Immature natural killer cell (primary cell): ENCODE measurements around the gene SEPTIN12. TPM values are rescaled to one million over a fixed set of nuclear protein-coding genes. Genes with fewer than 3 reads are reported as not detected.
A peak's percentile ranks its signal among the peaks of the same experiment; 100 is the strongest.
"Not testable (repeated sequence)": the region's sequence is repeated elsewhere in the genome, so short reads cannot be mapped to it uniquely, and the experiment has no call there.

Source experiments
- DNase-seq, 3 donors: peaks; one replicate each; pipeline ENCODE4 v3.0.0; 2022; ENCODE audit warnings: mixed read lengths in 1 of 3
- H3K27ac Mint-ChIP-seq, 6 donors: one replicate each; pipeline ENCODE4 v1.8.0; 2020; ENCODE audit warnings: mixed read lengths in 6 of 6, mild to moderate bottlenecking in 5 of 6, inconsistent platforms in 4 of 6, moderate library complexity in 3 of 6
- H3K27me3 Mint-ChIP-seq, 3 donors: one replicate each; pipeline ENCODE4 v1.8.0; 2020 to 2021; ENCODE audit warnings: low read depth in 3 of 3, mild to moderate bottlenecking in 3 of 3, mixed read lengths in 3 of 3, moderate library complexity in 3 of 3, inconsistent platforms in 1 of 3
- H3K36me3 Mint-ChIP-seq, 3 donors: one replicate each; pipeline ENCODE4 v1.8.0; 2020; ENCODE audit warnings: mixed read lengths in 3 of 3, inconsistent platforms in 2 of 3, mild to moderate bottlenecking in 2 of 3
- H3K4me1 Mint-ChIP-seq, 2 donors: one replicate each; pipeline ENCODE4 v1.8.0; 2020; ENCODE audit warnings: inconsistent platforms in 2 of 2, mild to moderate bottlenecking in 2 of 2, mixed read lengths in 2 of 2, moderate library complexity in 1 of 2
- H3K4me3 Mint-ChIP-seq, 5 donors: one replicate each; pipeline ENCODE4 v1.8.0; 2020; ENCODE audit warnings: mild to moderate bottlenecking in 5 of 5, mixed read lengths in 5 of 5, inconsistent platforms in 3 of 5, moderate library complexity in 3 of 5
- H3K9me3 Mint-ChIP-seq, 6 donors: one replicate each; pipeline ENCODE4 v1.8.0; 2020; ENCODE audit warnings: mild to moderate bottlenecking in 6 of 6, mixed read lengths in 6 of 6, inconsistent platforms in 4 of 6, moderate library complexity in 3 of 6
- polyA plus RNA-seq, 3 donors: library from polyadenylated mRNA; unstranded; fragments of 300-500 nt; fragmentation: Illumina TruSeq; gene quantifications; one replicate each; pipeline ENCODE4 v1.2.3, GENCODE V29; 2021

The SEPTIN12 gene
- polyA plus RNA-seq, 3 donors from 2014 or later = not detected

DNA sequence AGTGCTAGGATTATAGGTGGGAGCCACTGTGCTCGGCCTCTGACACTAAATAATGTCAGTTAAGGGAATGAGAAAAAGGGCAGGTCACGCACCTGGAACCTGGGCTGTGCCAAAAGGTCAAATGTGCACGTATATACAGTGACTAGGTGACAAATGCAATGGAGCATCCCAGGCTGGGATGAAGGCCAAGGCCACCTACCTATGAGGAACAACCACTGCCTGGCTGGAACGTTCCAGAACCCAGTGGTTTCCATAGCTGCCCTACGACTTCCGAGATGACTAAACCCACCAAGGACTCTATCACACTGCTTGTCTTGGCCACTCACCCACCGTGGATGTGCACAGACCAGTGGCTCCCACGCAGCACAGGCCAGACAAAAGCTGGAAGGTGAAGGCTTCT, 37.2 kb downstream of the SEPTIN12 start:
- DNase-seq = no peak
- Mint-ChIP-seq H3K27me3 (peaks cover 0 to 1% (median 0%) of the 10 kb centered on the region in 3 donors), H3K36me3 (peaks cover 8 to 17% (median 14%) of the 10 kb centered on the region in 3 donors), H3K4me1 (peaks cover 9 to 14% of the 10 kb centered on the region in 2 donors), H3K27ac (no peak overlapping the region), H3K9me3 (peaks cover 0 to 2% (median 0%) of the 10 kb centered on the region in 6 donors), H3K4me3 (no peak overlapping the region)

GRCh38 chr16:4749700-4750257, 38.4 kb downstream of the SEPTIN12 start:
- DNase-seq = no peak
- Mint-ChIP-seq H3K9me3 (no peaks in the 10 kb centered on the region), H3K27ac (no peak overlapping the region), H3K4me1 (peaks cover 9 to 11% of the 10 kb centered on the region in 2 donors), H3K27me3 (peaks cover 0 to 2% (median 1%) of the 10 kb centered on the region in 3 donors), H3K4me3 (no peak overlapping the region), H3K36me3 (peaks cover 3 to 9% (median 6%) of the 10 kb centered on the region in 3 donors)

DNA sequence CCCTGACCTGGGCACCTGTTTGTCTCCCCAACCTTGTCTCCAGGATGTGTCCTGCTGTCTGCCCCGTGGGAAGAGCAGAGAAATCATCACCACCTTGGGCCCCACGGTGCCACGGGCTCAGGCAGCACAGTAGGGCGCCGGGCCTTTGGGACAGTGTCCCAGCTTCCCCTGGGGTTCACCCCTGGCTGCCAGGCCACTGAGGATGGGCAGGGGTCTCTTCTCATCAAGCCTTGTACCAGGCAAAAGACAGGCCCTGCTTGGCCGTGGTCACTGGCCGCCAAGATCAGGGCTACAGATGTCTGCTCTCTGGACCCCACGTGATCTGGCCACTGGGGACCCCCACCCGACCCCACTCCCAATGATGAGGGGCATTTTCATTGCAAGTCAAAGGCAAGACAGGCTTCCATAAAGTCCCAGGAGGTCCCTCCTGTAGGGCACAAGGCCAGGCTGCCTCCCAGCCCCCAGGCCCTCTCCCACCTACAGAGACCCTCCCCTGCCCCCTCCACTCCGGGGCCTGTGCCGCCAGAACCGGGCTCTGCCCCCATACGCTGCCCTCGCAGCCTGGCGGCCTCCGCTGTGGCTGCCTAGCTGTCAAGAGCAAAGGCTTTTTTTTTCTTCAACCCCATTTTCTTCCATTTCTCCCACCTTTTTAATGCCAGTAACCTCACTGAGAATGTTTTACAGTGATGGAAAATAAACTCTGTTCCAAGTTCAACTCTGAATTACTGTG, 39.3 kb downstream of the SEPTIN12 start:
- H3K4me3 Mint-ChIP-seq = no peak overlapping the region
- peaks cover 3 to 6% (median 4%) of the 10 kb centered on the region in 3 donors for H3K36me3 Mint-ChIP-seq
- H3K4me1 Mint-ChIP-seq = peaks cover 9 to 11% of the 10 kb centered on the region in 2 donors
- peak overlapping the region in 1 of 6 donors; percentile 70 for H3K27ac Mint-ChIP-seq
- H3K27me3 Mint-ChIP-seq = peaks cover 0 to 2% (median 1%) of the 10 kb centered on the region in 3 donors
- no peak for DNase-seq
- no peaks in the 10 kb centered on the region for H3K9me3 Mint-ChIP-seq

DNA sequence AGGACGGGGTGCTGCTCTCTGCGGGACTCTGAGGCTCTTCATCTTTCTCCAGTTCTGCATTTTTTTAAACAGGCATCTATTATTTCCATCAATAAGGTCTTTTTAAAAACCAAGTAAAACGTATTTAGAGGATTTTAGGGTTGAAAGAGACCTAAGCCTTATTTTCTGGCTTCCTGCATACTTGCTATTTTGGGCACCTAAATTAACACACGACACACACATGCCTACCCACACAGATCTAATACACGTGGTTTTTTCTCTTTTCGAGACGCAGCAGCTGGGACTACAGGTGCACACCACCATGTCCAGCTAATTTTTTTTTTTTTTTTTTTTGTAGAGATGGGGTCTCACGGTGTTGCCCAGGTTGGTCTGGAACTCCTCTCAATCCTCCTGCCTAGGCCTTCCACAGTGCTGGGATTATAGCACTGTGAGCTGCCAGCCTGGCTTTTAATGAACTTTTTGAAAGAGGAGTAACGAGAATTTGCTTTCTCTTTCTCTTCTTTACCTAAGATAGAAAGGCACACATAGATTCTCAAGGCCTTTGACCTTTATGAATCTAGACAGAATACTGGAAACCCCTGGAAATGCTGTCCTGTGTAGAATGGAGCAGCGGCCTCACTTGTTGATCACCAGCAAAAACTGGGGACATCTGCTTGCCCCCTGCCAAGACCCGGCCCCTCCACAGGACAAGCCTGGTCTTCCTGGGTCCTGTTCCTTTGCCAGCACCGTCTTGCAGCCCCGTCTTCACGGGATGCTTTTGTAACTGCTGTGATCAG, 40.1 kb downstream of the SEPTIN12 start:
- Mint-ChIP-seq H3K9me3 (no peaks in the 10 kb centered on the region), H3K27me3 (peaks cover 0 to 4% (median 1%) of the 10 kb centered on the region in 3 donors), H3K27ac (peak overlapping the region; percentile 23 to 72 (median 59)), H3K36me3 (peaks cover under 1 to 4% (median 3%) of the 10 kb centered on the region in 3 donors), H3K4me1 (peaks cover 9 to 11% of the 10 kb centered on the region in 2 donors), H3K4me3 (peak overlapping the region in 2 of 5 donors; percentile 27 to 47)
- no peak for DNase-seq

GRCh38 chr16:4746991-4747574, 41.1 kb downstream of the SEPTIN12 start:
- H3K27me3 Mint-ChIP-seq = peaks cover 0 to 4% (median 1%) of the 10 kb centered on the region in 3 donors
- peaks cover 9 to 11% of the 10 kb centered on the region in 2 donors for H3K4me1 Mint-ChIP-seq
- H3K27ac Mint-ChIP-seq = no peak overlapping the region
- no peak overlapping the region for H3K4me3 Mint-ChIP-seq
- no peaks in the 10 kb centered on the region for H3K9me3 Mint-ChIP-seq
- DNase-seq = no peak
- peaks cover 0 to 3% (median 3%) of the 10 kb centered on the region in 3 donors for H3K36me3 Mint-ChIP-seq

DNA sequence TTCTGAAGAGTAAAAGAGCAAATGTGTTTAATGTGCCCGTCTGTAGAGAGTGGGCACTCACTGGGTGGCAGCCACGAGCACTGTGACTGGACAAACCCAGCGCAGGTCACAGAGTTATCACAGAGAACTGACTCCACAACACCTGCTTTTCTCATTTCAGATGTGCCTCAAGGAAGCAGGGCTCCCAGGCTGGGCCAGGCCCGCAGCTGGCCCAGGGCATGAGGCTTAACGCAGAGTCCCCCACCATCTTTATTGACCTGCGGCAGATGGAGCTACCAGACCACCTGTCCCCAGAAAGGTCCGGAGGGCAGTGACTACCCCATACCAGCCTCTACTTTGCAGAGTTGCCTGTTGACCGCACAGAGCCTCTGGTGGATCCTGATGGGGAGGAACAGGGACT, 41.9 kb downstream of the SEPTIN12 start:
- Mint-ChIP-seq H3K27ac (peak overlapping the region in 1 of 6 donors; percentile 7), H3K9me3 (no peaks in the 10 kb centered on the region), H3K4me3 (no peak overlapping the region), H3K27me3 (peaks cover 0 to 4% (median 1%) of the 10 kb centered on the region in 3 donors), H3K4me1 (peaks cover 9 to 11% of the 10 kb centered on the region in 2 donors), H3K36me3 (peaks cover 0 to 3% (median 0%) of the 10 kb centered on the region in 3 donors)
- DNase-seq = no peak

DNA sequence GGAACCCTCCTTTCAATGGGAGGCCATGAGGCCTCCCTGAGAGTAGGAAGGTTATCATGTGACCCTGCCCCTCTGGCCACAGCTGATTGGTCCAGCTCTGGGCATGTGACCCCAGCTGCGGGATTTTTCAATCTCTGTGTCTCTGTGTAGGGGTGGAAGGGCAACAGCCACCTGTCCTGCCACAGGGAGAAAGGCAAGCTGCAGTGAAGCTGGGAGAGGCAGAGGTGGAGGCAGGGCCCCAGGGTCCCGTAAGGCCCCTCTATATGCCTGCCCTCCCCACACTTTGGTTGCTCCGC, 42.9 kb downstream of the SEPTIN12 start:
- no peak for DNase-seq
- Mint-ChIP-seq H3K4me3 (no peak overlapping the region), H3K27me3 (peaks cover 0 to 4% (median 0%) of the 10 kb centered on the region in 3 donors), H3K9me3 (no peaks in the 10 kb centered on the region), H3K4me1 (peaks cover 9 to 11% of the 10 kb centered on the region in 2 donors), H3K27ac (no peak overlapping the region), H3K36me3 (no peaks in the 10 kb centered on the region)

DNA sequence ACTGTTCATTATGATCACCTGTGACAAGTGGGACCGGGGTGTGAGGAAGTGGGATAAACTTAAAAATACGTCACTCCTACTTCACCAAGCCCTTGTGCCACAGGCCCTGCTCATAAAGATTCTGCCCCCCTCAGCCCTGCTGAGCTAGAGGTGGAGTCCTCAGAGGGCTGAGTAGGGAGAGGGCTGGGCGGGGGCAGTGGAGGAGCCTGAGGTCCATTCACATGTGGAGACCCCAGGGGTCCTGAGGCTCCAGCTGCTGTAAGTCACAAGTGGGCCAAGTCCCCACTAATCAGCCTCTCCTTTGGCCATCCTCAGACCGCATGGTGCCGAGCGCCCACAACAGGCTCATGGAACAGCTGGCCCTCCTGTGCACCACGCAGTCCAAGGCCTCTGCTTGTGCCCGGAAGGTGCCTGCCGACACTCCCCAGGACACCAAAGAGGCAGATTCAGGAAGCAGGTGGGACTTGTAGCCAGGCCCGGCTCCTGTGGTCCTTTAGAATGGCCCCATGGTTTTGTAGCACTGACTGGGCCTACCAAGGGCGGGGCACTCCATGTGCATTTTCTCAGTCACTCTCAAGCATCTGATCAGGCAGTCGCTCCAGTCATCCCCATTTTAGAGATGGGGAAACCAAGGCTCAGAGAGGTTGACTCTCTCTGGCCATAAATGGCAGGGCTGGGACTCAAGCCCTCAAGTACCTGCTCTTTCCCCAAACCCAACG, 43.4 kb downstream of the SEPTIN12 start:
- no peaks in the 10 kb centered on the region for H3K36me3 Mint-ChIP-seq
- H3K27ac Mint-ChIP-seq = no peak overlapping the region
- H3K4me1 Mint-ChIP-seq = peaks cover 9 to 11% of the 10 kb centered on the region in 2 donors
- peaks cover 0 to 4% (median 0%) of the 10 kb centered on the region in 3 donors for H3K27me3 Mint-ChIP-seq
- no peak for DNase-seq
- H3K9me3 Mint-ChIP-seq = no peaks in the 10 kb centered on the region
- H3K4me3 Mint-ChIP-seq = no peak overlapping the region

- Mint-ChIP-seq H3K27me3 (peaks cover 0 to 4% (median 2%) of the 10 kb centered on the region in 3 donors), H3K36me3 (no peaks in the 10 kb centered on the region), H3K9me3 (no peaks in the 10 kb centered on the region), H3K4me1 (peaks cover 7 to 9% of the 10 kb centered on the region in 2 donors), H3K27ac (no peak overlapping the region), H3K4me3 (peak overlapping the region in 1 of 5 donors; percentile 26)
- no peak for DNase-seq
Measured at GRCh38 chr16:4743226-4743878, 44.8 kb downstream of the SEPTIN12 start.

GRCh38 chr16:4738370-4738769, 49.8 kb downstream of the SEPTIN12 start:
- Mint-ChIP-seq H3K4me1 (peaks cover 15% of the 10 kb centered on the region in 2 donors), H3K27me3 (peaks cover 2 to 11% (median 9%) of the 10 kb centered on the region in 3 donors)
- DNase-seq, H3K4me3 Mint-ChIP-seq, H3K27ac Mint-ChIP-seq, H3K36me3 Mint-ChIP-seq, H3K9me3 Mint-ChIP-seq: not testable (repeated sequence)

DNA sequence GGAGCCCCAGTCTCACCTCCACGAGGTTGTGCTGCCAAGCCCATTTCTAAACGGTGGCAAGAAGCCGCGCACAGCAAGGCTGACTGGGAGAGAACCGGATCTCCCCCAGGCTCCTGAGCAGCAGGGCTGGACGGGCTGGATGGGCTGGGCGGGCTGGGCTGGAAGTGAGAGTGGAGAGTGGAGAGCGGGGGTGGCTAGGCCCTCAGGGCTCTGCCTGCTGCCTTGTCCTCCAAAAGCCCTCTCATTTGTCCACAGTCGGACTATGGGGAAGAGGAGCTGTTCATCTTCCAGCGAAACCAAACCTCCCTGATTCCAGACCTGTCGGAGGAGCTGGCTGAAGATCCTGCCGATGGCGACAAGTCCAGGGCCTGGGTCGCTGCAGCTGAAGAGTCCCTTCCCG, 50.6 kb downstream of the SEPTIN12 start:
- Mint-ChIP-seq H3K4me1 (peaks cover 21 to 23% of the 10 kb centered on the region in 2 donors), H3K27ac (no peak overlapping the region), H3K9me3 (no peaks in the 10 kb centered on the region), H3K4me3 (no peak overlapping the region), H3K27me3 (peaks cover 5 to 13% (median 10%) of the 10 kb centered on the region in 3 donors), H3K36me3 (no peaks in the 10 kb centered on the region)
- no peak for DNase-seq

DNA sequence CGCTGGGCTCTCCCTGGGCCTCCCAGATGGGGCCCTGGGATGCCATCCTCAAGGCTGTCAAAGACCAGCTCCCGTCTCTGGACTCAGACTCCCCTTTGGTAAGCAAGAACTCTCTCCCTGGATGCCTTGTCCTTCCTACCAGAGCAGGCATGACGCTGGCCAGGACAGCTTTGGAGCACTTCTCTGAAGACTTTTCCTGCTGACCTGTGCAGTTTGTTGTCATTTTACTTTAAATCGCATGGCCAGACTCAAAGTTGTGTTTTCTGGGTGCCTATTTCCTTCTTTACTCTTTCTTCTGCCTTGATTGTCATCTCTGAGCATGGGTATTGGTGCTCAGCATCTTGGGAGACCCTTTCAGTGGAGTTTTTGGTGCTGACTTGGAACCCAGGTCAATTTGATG, 51.6 kb downstream of the SEPTIN12 start:
- no peak for DNase-seq
- H3K27me3 Mint-ChIP-seq = peaks cover 5 to 17% (median 10%) of the 10 kb centered on the region in 3 donors

More for the DNA sequence above, 51.6 kb downstream of the SEPTIN12 start:
- H3K9me3 Mint-ChIP-seq = no peaks in the 10 kb centered on the region
- peaks cover 26 to 30% of the 10 kb centered on the region in 2 donors for H3K4me1 Mint-ChIP-seq
- no peaks in the 10 kb centered on the region for H3K36me3 Mint-ChIP-seq
- peak overlapping the region in 2 of 5 donors; percentile 9 to 25 for H3K4me3 Mint-ChIP-seq
- peak overlapping the region in 1 of 6 donors; percentile 42 for H3K27ac Mint-ChIP-seq
